Left renal cortex interstitium (tissue), 4 donors: ENCODE results near the gene SLC27A4. TPM values are rescaled to one million over a fixed set of nuclear protein-coding genes. Genes with fewer than 3 reads are reported as not detected.

Experiments used
- DNase-seq, 4 donors: peaks; one replicate each; pipeline ENCODE4 v3.0.0-alpha.2; 2013; ENCODE audit warnings: low read depth in 4 of 4, low spot score in 2 of 4, missing footprints in 1 of 4
- polyA plus RNA-seq, 4 donors: library from polyadenylated mRNA; unstranded; fragments of 120-200 nt; gene quantifications; one replicate each; pipeline ENCODE4 v1.2.1, GENCODE V29; 2013; ENCODE audit not compliant: insufficient read length in 4 of 4

Gene SLC27A4
- polyA plus RNA-seq, 4 donors = 15.9 to 24.9 (median 21.9) TPM

DNA sequence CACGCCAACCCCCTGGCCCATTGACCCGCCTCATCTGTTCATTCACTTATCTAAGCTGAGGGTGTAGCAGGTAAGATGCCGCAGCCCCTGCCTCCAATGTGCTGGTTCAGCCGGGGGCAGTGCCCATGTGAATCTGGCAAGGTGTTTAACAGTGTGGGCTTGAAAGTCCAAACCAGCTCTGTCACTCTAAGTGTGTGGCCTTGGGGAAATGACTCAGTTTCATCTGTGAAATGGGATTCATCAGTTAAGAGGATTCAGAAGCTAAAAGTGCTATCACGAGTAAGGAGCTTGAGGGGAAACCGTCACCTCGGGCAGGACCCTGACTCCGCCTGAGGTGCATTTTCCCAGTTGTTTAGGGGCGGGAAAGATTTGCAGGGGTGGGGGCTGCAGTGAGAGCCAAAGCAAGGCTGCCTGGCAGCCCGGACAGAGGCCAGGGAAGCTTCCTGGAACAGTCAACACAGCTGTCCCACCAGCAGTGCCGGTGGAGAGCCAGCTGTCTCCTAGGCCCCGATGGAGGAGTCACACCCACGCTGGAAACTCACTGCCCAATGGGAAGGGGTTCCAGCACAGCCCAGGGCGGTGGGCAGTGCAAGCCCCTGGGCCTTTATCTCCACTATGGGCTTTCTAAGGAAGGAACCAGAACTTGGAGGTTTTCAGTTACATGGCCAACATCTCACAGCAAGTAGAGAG is 21.1 kb downstream of the SLC27A4 start:
- no peak for DNase-seq

GRCh38 chr9:128361986-128362646 is 21.8 kb downstream of the SLC27A4 start:
- peak in 3 of 4 donors; percentile 66 to 79 (median 71) for DNase-seq

DNA sequence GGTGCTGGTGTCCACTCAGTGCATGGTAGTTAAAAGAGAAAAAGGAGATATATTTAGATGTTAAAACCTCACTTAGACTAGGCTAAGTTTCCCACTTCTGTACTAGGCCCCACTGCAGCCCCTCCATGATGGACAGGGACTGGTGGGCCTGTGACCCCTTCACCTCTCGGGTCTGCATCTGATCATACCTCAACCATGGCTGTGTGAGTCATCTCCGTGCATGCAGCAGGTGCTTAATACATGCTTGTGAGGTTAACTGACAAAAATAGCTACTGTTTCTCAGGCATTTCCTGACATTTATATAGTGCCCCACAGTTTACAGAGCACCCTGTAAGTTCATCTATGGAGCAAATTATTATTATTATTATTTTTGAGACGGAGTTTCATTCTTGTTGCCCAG is 22.4 kb downstream of the SLC27A4 start:
- DNase-seq = no peak

GRCh38 chr9:128365525-128365924 is 25.2 kb downstream of the SLC27A4 start:
- DNase-seq = no peak

- no peak for DNase-seq
Measured at GRCh38 chr9:128369024-128369706, 28.8 kb downstream of the SLC27A4 start.

DNA sequence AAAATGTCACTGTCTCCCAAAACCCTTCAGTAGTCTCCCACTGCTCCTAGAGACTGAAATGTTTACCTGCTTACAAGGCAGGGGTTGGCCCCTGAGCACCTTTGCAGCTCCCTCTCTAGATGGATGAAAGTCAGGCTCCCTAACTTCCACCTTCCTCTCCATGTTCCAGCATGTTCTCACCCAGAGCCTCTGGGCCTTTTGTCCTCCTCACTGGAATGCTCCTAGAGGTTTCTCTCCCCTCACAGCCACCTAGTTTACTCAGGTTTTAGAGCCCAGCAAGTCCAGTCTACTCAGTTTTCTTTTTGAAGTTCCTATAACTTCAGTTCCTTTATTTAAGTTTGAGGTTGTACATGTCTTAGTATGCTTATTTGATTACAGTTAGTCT is 30.0 kb downstream of the SLC27A4 start:
- no peak for DNase-seq

GRCh38 chr9:128370752-128371629 is 30.7 kb downstream of the SLC27A4 start, which contains the start of gene URM1:
TSS of gene URM1 (plus strand) at chr9:128371374. CDS start at chr9:128371381, 7 bp downstream.
- peak; percentile 74 to 96 (median 92) for DNase-seq

- DNase-seq = no peak
Measured at GRCh38 chr9:128371630-128372117, 31.3 kb downstream of the SLC27A4 start.

DNA sequence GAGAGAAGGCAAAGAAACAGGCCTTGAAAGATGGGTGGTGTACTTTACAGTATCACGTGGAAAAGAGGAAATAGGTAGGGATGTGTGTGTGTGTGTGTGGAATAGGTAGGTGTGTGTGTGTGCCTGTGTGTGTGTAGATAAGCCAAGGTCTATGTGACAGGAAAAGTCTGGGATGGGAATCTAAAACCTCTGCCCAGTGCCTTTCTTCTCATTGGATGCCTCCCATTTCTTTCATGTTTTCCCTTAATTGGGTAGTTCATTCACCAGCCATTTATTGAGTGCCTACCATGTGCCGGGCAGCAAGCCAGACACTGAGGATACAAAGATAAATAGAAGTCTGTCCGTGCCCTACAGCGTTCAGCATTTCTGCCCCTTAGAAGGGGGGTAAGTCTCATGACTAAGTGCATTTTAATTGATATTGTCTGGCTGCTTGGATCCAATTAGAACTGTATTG is 31.9 kb downstream of the SLC27A4 start:
- DNase-seq = no peak

- DNase-seq = no peak
Measured at GRCh38 chr9:128372784-128373183, 32.5 kb downstream of the SLC27A4 start.

- no peak for DNase-seq
Measured at GRCh38 chr9:128374221-128374675, 33.9 kb downstream of the SLC27A4 start.

GRCh38 chr9:128375865-128376264 is 35.5 kb downstream of the SLC27A4 start:
- no peak for DNase-seq

DNA sequence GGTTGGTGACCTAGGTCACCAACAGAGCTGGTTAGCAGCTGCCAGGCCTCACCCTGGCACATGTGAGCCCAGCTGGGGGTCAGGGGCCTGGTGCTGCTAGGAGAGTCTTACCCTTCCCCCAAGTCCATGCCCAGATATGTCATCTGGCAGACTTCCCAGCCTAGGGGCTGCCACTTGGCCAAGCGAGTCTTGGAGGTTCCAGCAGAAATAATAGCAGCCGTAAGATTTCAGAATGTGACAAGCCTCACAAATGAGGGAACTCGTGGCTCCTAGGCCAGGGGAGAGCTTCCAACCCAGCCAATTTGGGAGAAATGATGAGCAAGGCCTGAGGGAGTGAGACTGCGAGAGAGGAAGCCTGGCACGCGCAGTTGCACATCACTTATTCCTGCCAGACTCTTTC is 41.9 kb downstream of the SLC27A4 start:
- no peak for DNase-seq

DNA sequence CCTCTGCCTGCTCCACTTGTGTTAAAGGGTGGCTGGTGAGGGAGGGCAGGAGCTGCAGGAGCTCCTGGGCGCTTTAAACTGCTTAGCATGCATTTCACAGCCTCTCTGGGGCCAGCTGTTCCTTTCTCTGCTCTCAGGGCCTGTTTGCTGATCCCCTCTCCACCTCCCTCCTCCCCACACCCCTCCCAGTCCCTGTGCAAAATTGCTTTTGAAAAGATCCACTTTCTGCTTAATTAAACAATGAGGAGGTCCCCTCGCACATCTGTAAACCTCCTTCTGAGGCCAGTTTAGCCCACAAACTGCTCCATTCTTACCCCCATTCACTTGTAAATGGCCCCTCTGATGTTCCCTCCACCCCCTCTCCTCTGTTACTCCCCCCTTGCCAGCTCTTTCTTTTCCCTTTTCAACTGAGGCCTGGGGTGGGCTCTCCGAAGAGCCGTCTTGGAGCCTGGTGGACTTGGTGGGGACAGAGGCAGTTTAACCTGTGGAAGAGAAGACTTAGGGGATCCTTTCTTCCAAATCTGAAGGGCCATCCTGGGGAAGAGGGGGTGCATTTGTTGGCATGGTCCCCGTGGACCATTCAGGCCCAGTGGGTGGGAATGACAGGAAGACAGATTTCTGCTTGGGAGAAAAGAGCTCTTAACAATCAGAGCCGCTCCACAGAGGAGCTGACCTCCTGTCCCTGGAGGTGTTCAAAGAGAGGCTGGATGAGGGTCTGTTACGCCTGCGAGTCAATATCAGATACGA is 42.9 kb downstream of the SLC27A4 start:
- DNase-seq = no peak

DNA sequence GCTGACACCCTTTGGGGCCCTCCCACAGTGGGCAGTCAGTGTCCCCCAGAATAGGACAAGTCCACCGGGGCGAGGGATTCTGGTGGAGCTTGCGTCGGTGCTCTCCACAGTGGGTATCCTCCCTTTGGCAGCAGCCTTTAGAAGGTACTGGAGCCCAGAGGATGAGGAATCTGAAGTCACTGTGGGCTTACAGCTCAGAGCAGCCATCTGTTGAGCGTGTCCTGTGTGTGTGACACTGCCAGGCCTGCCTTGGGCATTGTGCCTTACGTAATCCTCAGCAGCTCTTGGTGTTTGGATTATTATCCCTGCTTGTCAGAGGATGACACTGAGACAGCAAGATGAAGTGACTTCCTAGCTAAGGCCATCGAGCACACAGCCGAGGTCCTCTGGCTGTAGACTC is 43.5 kb downstream of the SLC27A4 start:
- DNase-seq = no peak

- DNase-seq = no peak
Measured at GRCh38 chr9:128384801-128385495, 44.6 kb downstream of the SLC27A4 start.

DNA sequence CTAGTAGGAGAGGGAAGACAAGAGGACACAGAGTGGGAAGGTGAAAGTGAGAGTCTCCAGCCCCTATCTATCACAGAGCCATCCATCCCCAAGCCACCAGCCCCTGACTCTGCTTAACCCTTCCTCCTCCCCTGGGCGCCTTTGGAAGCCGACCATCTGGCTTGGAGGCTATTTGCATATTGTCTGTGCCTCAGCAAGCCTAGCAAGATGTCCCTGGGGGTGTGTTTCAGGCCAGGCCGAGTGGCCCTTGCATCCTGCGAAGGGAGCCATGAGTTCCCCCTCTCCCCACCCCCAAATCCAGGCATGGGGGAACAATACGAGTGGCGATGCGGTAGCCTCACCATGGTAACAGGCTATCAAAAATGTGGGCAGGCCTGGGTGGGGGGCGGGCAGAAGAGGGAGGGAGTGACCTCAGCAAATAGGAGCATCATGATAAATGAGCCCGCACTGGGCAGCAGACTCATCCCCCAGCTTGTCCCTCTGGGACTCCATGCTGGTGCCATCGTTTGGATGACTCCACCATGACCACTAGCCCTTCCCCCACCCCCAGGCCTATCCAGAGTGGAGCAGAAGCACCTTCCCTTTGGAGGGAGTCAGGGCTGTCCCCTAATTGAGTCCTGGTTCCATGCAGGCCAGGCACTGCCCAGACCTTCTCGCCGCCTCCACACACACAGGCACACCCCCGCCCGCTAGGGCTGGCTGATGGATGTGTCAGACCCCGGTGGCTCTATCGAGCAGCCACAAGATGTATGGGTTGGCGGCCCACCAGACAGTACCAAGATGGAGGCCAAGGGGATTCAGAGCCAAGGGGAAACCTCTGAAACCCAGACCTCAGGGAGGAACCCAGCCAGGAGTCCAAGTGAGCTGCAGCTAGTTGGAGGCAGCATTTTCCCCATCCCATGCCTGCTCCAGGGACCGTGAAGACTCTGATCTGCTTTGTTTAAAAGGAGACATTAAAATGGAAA is 45.5 kb downstream of the SLC27A4 start:
- DNase-seq = no peak

DNA sequence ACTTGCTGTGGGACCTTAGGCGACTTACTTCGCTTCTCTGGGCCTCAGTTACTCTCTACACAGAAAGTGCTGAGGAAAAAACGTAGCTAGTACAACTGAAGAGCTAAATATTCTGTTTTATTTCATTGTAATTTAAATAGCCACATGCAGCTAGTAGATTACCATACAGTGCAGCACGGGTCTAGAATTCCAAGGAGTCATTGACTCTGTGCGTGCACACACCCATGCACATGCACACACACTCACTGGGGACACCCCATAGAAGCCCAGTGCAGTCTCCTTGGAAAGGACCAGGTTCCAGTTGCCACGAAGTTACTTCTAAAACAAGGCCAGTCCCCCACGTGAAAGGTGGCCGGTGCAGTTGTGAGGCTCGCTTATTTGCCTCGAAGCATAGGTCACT is 47.8 kb downstream of the SLC27A4 start:
- DNase-seq = no peak
